ENCODE measurements around the gene TRPV3.
"Not testable (repeated sequence)": the region's sequence is repeated elsewhere in the genome, so short reads cannot be mapped to it uniquely, and the experiment has no call there.

The TRPV3 gene

GRCh38 chr17:3573246-3574100, 15.9 kb upstream of the TRPV3 start:
- DNase-seq, result no peak

- DNase-seq, result no peak
Observed at GRCh38 chr17:3572231-3572630, 14.6 kb upstream of the TRPV3 start.

GRCh38 chr17:3571043-3571900, 13.7 kb upstream of the TRPV3 start:
- DNase-seq, result no peak

GRCh38 chr17:3569534-3570137, 12.0 kb upstream of the TRPV3 start:
- no peak for DNase-seq

- no peak for DNase-seq
Observed at GRCh38 chr17:3566551-3566950, 8.9 kb upstream of the TRPV3 start.

GRCh38 chr17:3565143-3565542, 7.5 kb upstream of the TRPV3 start:
- no peak for DNase-seq

- not testable (repeated sequence) for DNase-seq
Observed at GRCh38 chr17:3564241-3564640, 6.6 kb upstream of the TRPV3 start.

GRCh38 chr17:3559270-3559645, 1.6 kb upstream of the TRPV3 start:
- no peak for DNase-seq

- DNase-seq, result no peak
Observed at GRCh38 chr17:3558603-3559269, 1.1 kb upstream of the TRPV3 start.

GRCh38 chr17:3556916-3557767, 470 bp downstream of the TRPV3 start:
- DNase-seq, result no peak

GRCh38 chr17:3556239-3556915, 1.2 kb downstream of the TRPV3 start:
- no peak for DNase-seq

GRCh38 chr17:3555189-3555796, 2.3 kb downstream of the TRPV3 start:
- no peak for DNase-seq

- DNase-seq, result no peak
Observed at GRCh38 chr17:3554440-3554839, 3.2 kb downstream of the TRPV3 start.

- DNase-seq, result no peak
Observed at GRCh38 chr17:3553419-3554401, 3.9 kb downstream of the TRPV3 start.

- no peak for DNase-seq
Observed at GRCh38 chr17:3552916-3553315, 4.7 kb downstream of the TRPV3 start.

- no peak for DNase-seq
Observed at GRCh38 chr17:3551189-3551588, 6.4 kb downstream of the TRPV3 start.

GRCh38 chr17:3549610-3550162, 7.9 kb downstream of the TRPV3 start:
- no peak for DNase-seq

- no peak for DNase-seq
Observed at GRCh38 chr17:3547628-3548027, 10.0 kb downstream of the TRPV3 start.

GRCh38 chr17:3546997-3547396, 10.6 kb downstream of the TRPV3 start:
- DNase-seq, result no peak

Measured in NCI-H1092 treated with DMSO at 0.1 percent for 48 hours (cell line).